ENCODE data around the gene HECW1.

HECW1 gene

DNA sequence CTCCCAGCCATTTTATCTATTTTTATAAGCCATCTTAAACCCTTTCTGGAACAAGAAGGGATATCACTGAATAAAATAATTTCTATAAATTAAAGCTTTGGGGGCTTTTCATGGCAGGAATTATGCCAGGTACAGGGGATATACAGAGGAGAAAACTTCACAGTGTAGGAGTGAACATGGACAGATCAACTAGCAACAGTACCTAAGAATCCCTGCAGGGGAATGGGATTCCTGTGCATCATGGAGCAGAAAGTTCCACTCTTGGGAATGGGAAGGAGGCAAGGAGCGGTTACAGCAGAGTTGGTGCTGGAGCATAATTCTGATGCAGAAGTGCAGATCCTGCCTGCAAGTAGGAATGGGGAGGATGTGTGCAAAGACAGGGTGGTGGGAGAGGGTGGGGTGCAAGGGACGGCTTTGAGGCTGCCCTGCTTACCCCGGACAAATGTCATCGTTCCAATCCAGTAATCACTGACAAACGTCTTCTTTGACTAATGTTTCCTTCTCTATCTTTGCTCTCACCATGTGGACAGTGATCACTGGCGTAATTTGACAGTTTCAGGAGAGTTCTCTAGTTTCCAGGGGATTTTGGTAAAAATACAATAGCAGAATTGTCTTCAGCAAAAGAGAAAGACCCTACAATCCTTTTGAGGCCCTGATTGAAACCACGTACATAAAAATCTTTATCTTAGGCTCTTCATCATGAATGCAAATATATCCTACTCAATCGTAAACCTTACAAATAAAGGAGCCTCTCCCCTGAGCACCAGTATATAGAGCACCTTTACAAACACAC lies 196.7 kb downstream of the HECW1 start:
- H3K4me3 ChIP-seq (ENCODE audit: low read length): no peak overlapping the region
- no peak for DNase-seq (ENCODE audit: low read depth)
- TF ChIP-seq, protein P1, sequence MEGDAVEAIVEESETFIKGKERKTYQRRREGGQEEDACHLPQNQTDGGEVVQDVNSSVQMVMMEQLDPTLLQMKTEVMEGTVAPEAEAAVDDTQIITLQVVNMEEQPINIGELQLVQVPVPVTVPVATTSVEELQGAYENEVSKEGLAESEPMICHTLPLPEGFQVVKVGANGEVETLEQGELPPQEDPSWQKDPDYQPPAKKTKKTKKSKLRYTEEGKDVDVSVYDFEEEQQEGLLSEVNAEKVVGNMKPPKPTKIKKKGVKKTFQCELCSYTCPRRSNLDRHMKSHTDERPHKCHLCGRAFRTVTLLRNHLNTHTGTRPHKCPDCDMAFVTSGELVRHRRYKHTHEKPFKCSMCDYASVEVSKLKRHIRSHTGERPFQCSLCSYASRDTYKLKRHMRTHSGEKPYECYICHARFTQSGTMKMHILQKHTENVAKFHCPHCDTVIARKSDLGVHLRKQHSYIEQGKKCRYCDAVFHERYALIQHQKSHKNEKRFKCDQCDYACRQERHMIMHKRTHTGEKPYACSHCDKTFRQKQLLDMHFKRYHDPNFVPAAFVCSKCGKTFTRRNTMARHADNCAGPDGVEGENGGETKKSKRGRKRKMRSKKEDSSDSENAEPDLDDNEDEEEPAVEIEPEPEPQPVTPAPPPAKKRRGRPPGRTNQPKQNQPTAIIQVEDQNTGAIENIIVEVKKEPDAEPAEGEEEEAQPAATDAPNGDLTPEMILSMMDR (conservative IDR thresholded peaks at IDR 0.05; ENCODE audit: low read depth, low read length): no peak

GRCh38 chr7:43309706-43310022 lies 197.2 kb downstream of the HECW1 start:
- no peak overlapping the region for H3K4me3 ChIP-seq (ENCODE audit: low read length)
- TF ChIP-seq, protein P1 (conservative IDR thresholded peaks at IDR 0.05; ENCODE audit: low read depth, low read length): no peak
- DNase-seq (ENCODE audit: low read depth): no peak

- TF ChIP-seq, protein P1 (conservative IDR thresholded peaks at IDR 0.05; ENCODE audit: low read depth, low read length): no peak
- no peak overlapping the region for H3K4me3 ChIP-seq (ENCODE audit: low read length)
- DNase-seq (ENCODE audit: low read depth): no peak
These were observed 198.6 kb downstream of the HECW1 start for GRCh38 chr7:43311052-43311451.

DNA sequence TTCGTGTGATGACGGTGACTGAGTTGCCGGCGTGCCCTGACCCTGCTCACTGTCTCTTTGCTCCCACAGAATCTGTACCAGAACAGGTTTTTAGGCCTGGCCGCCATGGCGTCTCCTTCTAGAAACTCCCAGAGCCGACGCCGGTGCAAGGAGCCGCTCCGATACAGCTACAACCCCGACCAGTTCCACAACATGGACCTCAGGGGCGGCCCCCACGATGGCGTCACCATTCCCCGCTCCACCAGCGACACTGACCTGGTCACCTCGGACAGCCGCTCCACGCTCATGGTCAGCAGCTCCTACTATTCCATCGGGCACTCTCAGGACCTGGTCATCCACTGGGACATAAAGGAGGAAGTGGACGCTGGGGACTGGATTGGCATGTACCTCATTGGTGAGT lies 199.2 kb downstream of the HECW1 start:
- DNase-seq (ENCODE audit: low read depth): no peak
- TF ChIP-seq, protein P1 (conservative IDR thresholded peaks at IDR 0.05; ENCODE audit: low read depth, low read length): no peak
- H3K4me3 ChIP-seq (ENCODE audit: low read length): no peak overlapping the region

DNA sequence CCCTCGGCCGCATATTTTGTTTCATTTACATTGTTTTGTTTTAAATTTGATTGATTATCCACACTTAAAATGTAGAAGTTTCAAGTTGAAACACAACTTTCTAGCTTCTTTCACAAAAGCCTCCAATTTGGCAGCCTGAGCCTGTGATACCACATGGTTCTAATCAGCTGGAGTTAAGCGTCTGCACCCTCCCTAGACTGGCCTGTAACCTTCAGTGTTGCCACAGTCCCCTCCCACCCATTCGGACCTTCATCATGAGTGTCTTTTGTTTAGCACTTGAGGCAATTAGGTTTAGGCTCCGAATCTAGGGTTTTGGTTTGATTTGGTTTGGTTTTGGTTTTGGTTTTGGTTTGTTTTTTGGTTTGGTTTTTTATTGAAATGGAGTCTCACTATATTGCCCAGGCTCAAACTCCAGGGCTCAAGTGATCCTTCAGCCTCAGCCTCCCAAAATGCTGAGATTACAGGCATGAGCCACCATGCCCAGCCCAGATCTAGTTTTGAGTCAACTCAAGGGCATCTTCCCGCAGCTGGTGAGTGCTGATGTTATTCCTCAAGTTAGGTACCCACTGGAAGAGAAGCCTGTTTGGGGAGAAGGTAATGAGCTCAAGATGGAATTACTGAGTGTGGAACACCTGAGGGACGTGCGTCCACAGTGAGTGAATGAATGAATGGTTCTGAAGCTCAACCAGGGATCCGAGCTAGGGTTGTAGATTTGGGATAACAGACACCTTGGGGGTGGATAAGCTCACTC lies 201.4 kb downstream of the HECW1 start:
- no peak overlapping the region for H3K4me3 ChIP-seq (ENCODE audit: low read length)
- TF ChIP-seq, protein P1 (conservative IDR thresholded peaks at IDR 0.05; ENCODE audit: low read depth, low read length): no peak
- DNase-seq (ENCODE audit: low read depth): no peak

GRCh38 chr7:43314379-43315158 lies 202.1 kb downstream of the HECW1 start:
- TF ChIP-seq, protein P1 (conservative IDR thresholded peaks at IDR 0.05; ENCODE audit: low read depth, low read length): no peak
- no peak overlapping the region for H3K4me3 ChIP-seq (ENCODE audit: low read length)
- no peak for DNase-seq (ENCODE audit: low read depth)

All from retinal pigment epithelial cell (primary cell).